Midbrain (tissue), 1 donor: ENCODE measurements around the gene TRIM41.
"Not testable (repeated sequence)": the region's sequence is repeated elsewhere in the genome, so short reads cannot be mapped to it uniquely, and the experiment has no call there.

Experiments used
- DNase-seq: peaks from one replicate; lab custom pipeline; 2025; lab: John Stamatoyannopoulos, UW

TRIM41 gene

GRCh38 chr5:181255276-181255675 lies 32.2 kb downstream of the TRIM41 start:
- DNase-seq, result no peak

- no peak for DNase-seq
Observed at GRCh38 chr5:181255836-181256578, 32.9 kb downstream of the TRIM41 start.

- no peak for DNase-seq
Observed at GRCh38 chr5:181258576-181258975, 35.5 kb downstream of the TRIM41 start.

GRCh38 chr5:181259283-181259682 lies 36.2 kb downstream of the TRIM41 start:
- DNase-seq, result no peak

- DNase-seq, result no peak
Observed at GRCh38 chr5:181259974-181260719, 37.1 kb downstream of the TRIM41 start.

GRCh38 chr5:181260720-181261319 lies 37.7 kb downstream of the TRIM41 start, which contains the start of gene TRIM52:
Gene TRIM52, minus strand, starts transcription at chr5:181261143. Its CDS starts 330 bp downstream, at chr5:181260813.
- no peak for DNase-seq

GRCh38 chr5:181261320-181262049 lies 38.4 kb downstream of the TRIM41 start:
- no peak for DNase-seq

GRCh38 chr5:181263633-181264032 lies 40.6 kb downstream of the TRIM41 start:
- DNase-seq, result no peak

GRCh38 chr5:181265092-181265671 lies 42.1 kb downstream of the TRIM41 start:
- DNase-seq, result no peak

- not testable (repeated sequence) for DNase-seq
Observed at GRCh38 chr5:181267291-181267904, 44.3 kb downstream of the TRIM41 start.

- DNase-seq, result not testable (repeated sequence)
Observed at GRCh38 chr5:181267907-181268306, 44.8 kb downstream of the TRIM41 start.

- DNase-seq, result no peak
Observed at GRCh38 chr5:181271081-181271480, 48.0 kb downstream of the TRIM41 start.

GRCh38 chr5:181273433-181273744 lies 50.3 kb downstream of the TRIM41 start:
- DNase-seq, result not testable (repeated sequence)

GRCh38 chr5:181280251-181280762 lies 57.2 kb downstream of the TRIM41 start:
- DNase-seq, result no peak

- no peak for DNase-seq
Observed at GRCh38 chr5:181281077-181281983, 58.2 kb downstream of the TRIM41 start.

GRCh38 chr5:181281984-181282316 lies 58.9 kb downstream of the TRIM41 start:
- no peak for DNase-seq

GRCh38 chr5:181282415-181282814 lies 59.3 kb downstream of the TRIM41 start:
- not testable (repeated sequence) for DNase-seq

- no peak for DNase-seq
Observed at GRCh38 chr5:181282874-181283273, 59.8 kb downstream of the TRIM41 start.

GRCh38 chr5:181283347-181283746 lies 60.3 kb downstream of the TRIM41 start:
- no peak for DNase-seq
